Stimulated activated CD4-positive, alpha-beta T cell treated with anti-CD3 and anti-CD28 coated beads, Interleukin-12 subunit alpha, Interleukin-12 subunit beta, amount 100 ng/mL, for 48 hours (primary cell): ENCODE data around the gene PPP1R37.

ENCODE experiments used
- DNase-seq, 3 donors: peaks; one replicate each; pipeline ENCODE4 v3.0.0-alpha.2; 2020; ENCODE audit warnings: low read depth in 2 of 3, low spot score in 1 of 3

Gene PPP1R37

DNA sequence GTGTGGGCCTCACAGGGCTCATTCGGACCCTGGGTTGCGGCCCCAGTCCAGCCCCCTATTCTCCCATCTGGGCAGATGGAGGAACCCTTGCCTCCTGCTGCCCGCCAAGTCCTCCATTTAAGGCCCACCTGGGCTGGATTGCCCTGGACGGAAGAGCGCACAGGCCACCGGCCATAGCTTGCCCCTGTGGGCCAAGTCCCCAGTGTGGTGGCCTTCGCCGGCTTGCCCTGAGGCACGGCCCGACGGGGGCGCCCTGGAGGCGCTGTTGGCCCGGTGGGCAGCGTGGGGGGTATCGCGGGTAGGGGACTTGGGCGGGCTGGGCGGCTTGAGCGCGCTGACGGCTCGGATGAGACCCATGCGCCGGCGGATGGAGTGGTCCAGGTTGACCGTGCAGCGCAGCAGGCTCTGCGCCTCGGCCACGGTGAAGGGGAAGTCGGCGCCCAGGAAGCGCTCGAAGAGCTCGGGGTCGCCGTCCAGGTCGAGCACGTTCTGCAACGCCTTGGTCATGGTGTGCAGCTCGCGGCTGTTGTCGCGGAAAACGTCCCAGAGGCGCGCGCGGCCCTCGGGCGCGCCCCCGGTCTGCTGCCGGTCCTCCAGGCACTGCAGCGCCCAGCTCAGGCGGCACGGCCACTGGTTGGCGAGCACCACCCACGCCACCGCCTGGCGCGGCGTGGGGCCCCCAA, 59.0 kb downstream of the PPP1R37 start:
- no peak for DNase-seq

DNA sequence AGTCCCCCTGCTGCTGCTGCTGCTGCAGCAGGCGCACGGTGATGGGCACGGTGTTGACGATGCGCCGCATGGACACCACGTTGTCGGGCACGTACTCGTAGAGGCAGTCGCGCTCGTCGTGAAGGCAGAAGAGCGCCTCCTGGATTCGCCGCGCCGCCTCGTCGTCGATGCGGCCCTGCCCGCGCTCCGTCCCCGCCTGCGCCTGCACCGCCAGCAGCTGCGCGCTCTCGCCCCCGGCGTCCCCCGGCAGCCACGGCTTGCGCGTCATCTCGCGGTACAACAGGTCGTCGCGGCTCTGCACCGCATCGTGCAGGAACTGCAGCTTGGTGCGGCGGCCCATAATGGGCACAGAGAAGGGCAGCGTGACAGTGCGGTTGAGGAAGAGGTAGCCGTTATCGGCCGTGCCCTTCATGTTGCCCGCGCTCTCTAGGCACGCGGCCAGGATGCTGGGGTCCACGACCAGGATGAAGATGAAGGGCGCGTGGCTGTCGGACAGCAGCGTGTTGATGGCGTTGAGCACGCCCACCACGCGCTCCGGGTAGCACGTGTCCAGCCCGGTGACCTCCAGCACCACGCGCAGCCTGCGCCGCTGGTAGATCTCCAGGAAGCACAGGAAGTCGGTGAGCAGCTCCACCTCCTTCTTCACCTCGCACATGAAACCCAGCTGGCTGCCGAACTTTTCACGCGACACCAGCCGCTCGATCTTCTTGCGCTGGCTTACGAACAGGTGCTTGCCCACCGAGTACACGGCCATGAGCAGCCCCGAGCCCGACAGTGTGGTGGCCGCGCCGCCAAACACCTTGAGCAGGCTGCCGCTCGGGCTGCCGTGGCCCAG, 59.7 kb downstream of the PPP1R37 start:
- DNase-seq: peak in 2 of 3 donors; percentile 20 to 24

DNA sequence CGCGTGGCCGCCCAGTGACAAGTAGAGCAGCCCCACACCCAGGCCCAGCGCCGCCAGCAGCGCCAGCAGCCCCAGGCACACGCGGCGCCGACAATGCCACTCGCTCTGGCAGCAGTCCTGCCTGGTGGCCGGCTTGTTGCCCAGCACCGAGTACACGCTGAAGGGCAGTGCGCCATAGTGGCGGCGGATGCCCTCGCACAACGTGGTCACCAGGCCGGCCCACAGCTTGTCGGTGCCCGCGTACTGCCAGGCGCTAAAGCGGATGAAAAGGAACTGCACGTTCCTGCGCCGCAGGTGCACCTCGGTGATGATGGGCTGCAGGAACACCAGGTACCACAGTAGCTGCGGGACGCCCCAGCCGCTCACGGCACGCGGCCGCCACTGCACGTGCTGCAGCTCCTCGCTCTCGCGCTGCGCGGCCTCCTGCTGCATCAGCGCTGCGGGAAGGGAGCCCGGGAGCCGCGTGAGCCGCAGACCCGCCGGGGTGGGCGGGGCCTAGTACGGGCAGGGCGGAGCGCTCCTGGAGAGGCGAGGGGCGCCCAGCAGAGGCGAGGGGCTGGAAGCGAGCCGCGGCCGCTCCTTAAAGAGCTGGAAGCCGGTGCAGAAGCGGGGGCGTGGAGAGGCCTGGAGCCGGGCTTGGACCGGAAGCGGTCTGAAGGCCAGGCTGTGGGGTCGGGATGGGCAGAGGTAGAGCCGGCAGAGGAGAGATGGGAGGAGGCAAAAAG, 60.5 kb downstream of the PPP1R37 start:
- DNase-seq: no peak

DNA sequence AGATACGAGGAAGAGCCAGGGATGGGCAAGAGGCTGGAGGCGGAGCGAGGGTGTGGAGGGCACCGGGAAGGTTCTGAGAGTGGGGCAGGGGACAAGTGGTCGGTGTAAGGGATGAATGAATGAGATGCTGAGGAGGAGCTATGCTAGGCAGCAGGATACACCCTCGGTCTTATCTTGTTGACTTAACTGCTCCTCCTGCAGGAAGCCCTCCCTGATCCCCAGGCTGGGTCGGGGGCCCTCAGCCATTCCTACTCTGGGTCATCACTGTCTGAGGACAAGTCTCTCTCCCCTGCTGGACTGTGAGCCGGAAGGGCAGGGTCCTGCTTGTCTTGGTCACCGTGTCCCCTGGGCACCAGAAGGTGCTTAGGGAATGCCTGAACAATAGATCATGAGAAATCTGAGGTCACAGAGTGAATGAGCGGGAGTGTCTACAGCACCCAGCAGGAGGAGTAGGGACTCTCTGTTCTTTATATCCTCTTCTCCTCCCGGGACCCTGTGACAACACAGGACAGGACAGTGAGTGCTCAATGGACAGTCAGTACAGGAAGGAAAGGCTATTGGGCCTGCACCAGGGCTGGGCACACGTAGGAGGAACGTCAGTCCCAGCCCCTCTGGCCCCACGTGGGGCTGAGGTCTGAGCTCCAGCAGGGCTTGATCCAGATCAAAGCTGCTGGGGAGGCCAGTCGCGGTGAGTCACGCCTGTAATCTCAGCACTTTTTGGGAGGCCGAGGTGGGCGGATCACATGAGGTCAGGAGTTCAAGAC, 61.3 kb downstream of the PPP1R37 start:
- no peak for DNase-seq

DNA sequence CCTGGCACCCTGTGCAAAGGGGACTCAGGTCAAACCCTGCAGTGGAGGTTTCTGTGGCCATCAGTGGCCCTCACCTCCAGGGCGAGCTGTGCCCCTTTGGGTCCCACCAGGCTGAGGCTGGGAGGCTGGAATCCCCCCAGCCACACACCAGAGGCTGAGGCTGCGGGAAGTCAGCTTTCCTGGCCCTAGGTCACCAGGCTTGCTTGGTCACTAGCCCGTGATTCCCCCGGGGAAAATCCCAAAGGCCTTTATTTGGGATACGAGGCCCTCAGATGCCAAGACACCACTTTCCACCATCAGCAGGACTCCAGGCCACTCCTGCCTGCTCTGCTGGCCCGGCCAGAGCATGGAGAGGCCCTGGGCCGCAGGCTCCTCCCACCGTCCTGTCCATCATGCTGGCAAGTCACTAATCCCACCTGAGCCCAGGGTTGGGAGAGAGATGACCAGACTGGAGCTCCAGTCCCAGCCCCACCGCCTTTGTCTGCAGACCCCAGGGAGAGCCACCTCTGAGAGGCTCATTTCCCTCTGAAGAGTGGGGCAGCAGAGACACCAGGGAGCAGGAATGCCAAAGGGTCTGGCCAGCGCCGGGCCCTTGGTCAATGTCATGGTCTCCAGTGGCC, 63.1 kb downstream of the PPP1R37 start:
- DNase-seq: no peak

DNA sequence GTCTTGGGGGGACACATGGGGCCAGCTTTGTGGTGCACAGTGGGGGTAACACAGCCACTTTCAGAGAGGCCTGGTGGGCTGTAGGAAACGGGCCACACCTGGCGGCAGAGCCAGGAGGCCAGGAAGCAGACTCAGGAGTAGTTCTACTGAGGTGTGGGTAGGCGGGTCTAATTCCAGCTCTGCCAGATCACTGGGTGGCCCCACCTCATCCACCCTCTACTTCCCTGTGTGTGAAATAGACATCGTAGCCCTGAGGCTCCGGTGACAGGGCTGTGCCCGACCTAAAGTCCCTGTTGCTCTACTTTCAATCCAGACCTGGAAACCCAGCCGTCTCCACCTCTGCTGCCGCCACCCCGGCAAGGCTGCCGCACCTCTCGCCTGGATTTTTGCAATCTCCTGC, 63.8 kb downstream of the PPP1R37 start:
- no peak for DNase-seq

DNA sequence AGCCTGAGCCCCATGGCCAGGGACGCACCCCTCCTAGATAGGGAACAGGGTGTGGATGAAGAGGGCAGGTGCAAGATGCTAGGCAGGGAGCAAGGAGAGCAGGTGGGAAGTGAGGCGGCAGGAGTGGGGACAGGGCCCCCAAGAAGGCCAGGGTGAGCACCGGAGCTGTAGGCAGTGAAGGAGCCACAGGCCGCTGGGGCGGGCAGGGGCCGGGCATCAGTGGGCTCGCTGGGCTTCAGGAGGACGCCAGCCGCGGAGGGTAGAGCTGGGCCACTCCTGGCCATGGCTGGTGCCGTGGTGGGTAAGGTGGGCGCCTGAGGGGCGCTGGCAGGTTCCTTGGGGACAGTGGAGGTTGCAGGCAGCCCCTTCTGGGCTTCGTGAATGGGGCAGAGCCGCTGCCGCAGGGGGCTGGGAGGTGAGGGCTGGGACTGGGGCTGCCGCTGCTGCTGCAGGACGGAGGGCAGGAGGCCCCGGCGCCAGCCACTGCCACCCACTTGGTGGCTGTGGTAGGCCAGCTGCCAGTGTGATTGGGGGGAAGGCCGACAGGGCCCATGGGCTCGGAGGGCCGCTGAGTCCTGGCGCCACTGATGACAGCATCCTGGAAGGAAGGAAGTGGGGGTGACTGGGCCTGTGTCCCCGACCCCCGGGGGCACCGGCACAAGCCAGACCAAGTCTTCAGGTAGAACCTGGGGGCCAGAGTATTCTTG, 65.7 kb downstream of the PPP1R37 start:
- no peak for DNase-seq

DNA sequence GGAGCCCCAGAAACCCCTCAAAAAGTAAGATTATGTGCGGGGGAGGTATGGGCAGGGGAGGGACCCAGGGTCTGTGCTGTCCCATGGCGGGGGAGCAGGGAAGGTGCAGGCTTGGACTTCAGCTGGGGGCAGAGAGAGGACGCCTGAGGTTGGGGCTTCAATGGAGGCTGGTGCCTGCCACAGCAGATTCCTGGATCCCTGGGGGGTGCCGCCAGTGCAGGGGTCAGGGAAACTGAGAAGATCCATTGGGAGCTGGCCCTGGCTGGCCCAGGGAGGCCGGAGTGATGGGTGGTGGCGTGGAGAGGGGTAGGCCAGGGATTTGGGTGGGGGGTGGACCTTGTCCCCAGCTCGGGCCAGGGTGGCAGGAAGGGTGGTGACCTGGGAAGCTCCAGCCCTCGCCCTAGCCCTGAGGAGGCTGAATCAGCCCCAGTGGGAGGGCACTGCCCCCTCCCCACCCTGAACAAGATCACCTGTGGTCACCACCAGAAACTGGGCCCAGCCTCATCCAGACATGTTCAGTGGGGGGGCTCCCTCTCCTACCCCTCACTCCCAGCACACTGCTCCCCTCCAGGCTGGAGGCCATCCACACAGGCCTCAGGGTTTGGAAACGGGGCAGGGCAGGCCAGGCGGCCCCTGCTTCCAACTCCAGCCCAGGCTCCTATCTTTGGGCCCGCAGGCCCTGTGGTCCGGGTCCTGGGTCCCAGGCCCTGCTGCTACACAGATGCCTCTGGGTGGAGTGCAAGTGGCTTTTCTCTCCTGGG, 66.4 kb downstream of the PPP1R37 start:
- DNase-seq: no peak

DNA sequence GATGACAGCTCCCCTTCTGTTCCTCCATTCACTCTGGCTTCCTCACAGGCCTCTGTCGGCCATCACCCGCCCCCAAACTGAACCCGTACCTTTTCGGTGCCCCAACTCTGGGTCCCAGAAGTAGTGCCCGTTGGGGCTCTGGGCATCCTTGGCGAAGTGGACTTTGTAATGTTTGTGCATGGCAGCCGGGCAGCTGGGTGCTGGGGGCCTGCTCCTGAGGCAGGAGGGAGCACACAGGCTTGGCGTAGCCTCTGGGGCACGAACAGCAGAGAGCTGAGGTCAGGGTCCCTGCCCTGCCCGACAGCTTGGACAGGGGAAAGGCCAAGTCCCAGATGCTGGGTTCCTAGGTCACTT, 67.0 kb downstream of the PPP1R37 start:
- DNase-seq: no peak

DNA sequence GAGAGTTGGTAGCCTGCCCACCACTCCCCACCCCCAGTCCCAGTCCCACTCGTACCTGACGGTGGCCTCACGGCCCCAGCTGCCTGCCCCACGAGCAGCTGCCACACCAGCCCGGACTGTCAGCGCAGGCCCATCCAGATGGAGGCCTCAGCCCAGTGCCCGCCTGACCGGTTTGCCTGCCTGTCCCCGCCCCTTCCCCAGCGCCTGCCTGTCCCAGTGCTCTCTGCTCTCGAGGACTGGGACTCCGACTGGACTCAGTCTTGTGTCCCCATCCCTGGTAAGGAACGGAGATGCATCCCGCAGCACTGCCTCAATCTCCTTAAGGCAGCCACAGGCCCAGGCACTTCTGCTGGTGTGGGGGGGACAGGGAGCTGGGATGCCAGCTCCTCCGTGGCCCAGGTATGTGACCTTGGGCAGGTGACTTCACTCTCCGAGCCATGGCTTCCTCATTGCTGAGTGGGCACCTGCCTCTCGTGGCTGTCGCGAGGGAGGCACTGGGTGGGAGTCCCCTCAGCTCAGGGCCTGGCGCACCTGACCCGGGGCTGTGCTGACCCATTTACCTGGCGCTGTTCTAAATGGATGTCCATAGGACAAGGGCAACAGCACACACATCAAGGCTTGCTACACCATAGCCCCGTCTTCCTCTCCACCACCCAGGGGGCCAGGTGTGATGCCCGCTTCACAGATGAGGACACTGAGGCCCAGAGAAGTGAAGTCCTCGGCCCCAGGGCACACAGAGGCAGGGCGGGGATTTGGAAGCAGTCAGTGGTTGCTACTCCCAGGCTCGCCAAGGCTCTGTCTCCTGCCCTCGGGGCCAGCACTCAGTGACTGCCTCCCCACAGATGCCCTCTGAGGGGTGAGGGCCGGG, 68.1 kb downstream of the PPP1R37 start, which contains the start of gene NKPD1:
Gene NKPD1, minus strand, starts transcription at position 113 of the 868 bp plus-strand sequence. CDS start 832 bp downstream, outside the sequence.
- no peak for DNase-seq

DNA sequence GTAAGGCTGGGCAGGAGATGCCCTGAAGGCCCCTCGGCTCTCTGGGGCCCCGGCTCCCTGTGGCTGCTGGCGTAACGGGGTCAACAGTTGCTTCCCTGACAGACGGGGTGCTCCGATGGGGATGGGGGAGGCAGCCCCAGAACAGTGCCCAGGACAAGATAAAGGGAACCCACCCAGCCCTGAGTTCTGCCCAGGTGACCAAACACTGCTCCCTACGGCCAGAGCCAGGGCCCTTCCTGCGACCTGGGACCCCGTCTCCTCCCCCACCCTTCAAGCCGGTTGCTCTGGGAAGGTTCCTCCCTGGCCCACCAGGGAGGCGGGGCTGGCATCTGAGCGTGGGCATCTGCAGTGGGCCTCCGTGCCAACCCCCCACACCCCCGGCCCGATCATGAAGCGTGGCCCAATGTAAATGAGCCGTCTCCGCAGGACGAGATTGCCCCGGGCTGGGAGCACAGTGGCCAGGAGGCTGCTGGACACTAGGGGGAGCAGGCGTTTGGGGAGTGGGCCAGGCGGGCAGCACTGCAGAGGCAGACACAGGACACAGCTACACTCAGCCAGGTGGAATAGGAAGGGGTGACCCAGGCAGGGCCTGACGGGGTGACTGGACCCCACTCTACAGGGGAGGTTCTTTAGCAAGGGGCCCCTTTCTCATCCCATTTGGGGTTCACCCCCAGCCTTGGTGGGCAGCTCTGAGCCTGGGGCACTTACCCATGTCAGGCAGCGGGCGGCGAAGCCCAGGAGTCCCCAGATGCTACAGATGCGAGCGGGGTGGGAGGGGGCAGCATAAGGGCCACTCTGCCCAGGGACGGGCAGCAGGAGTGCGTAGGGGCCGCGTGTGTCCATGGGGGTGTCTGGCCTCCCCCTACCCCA, 69.0 kb downstream of the PPP1R37 start:
- no peak for DNase-seq

DNA sequence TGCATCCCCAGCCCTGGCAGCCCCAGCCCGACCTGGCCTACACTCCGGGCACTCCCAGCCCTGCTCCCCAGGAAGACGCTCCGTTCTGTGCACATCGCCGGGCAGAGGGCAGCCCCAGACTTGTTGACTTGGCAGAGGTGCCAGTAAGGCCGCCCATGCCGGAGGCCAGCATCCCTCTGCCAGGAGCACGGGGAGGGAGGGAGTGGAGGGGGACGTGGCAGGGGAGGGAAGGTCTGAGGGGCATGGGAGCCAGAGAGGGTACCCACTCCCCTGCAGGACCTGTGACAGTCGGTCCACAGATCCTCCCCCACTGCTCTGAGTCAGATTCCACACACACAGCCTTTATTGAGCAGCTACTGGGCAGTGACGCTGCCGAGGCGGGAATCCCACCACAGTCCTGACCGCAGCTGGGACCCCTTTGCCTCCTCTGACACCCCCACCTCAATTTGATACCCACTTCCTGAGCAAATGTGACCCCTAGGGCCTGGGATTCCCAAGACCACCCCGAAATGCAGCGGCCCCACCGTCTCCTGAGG, 69.7 kb downstream of the PPP1R37 start:
- DNase-seq: no peak

DNA sequence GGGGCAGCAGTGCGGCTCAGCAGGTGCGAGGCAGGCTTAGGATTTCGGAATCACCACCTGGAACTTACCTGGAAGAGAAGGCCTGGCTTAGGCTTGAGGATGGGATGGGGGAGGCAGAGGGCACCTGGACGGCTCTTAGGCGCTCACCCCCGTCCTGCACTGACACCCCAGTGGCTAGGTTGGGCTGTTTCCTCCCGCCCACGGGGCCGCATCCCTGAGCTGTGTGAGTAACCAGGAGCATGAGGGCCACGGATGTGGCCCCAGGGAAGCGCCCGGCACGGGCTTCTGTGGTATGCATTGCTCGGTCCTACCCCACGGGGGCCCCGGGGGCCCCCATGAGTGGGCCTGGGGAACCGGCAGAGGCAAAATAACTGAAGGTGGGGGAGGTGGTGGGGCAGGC, 70.2 kb downstream of the PPP1R37 start:
- no peak for DNase-seq

DNA sequence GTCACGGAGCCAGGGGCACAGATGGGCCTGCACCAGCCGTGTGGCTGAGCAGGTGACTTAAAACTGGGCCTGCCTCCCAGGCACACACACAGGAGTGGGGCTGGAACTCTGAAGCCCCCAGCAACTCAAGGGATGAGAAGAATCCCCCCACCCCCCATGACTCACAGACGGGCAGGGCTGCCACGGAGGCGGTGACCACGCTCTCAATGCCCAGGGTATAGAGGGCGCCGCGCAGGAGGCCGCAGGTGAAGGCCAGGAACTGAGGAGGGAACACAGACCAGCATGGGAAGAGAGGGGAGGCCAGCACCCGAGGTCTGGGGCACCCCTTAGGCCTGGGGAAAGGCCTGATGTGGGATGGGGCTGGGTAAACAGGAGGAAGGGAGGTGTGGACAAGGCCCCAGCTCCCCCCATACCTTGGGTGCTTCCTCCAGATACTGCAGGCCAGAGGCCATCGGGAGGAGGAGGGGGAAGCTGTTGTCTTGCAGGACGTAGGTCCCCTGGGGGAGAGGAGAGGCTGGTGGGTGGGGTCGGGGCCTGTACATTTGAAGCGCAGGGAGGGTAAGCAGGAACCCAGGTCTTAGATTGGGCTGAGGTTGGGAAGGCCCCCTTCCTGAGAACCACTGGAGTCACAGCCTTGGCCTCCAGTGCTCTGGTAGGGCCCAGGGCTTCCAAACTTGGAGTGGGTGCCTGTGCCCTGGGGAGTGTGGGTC, 70.9 kb downstream of the PPP1R37 start:
- no peak for DNase-seq

DNA sequence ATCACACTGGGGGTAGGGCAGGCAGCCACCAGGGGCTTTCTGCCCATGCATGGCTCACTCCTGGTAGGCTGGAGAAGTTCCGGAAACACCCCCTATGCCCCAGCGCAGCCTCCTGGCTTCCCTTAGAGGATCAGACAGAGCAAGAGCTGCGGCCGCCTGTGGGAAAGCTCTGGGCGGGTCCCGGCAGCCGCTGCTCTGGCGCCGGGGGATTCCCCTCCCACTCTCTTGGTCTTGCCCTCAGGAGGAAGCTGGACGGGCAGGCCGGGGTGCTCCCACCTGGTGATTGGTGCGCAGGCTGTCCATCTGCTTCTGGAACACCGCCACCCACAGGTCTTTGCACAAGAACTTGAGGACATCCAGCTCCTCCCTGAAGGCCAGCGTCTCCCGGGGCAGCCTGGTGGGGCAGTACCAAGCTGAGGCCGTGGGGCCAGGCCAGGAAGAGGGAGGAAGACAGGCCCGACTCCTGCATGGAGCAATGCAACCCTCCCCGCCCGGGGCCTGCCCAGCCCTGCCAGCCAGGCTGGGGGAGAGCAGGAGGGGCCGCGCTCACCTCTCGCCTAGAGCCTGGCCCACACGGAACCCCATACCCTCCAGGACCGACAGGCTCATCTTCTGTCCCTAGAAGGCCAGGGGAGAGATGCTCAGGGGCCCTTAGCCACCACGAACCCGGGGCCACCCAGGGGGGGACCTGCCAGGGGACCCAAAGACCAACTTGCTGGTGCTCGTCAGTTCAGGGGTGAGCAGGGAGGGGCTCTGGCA, 71.8 kb downstream of the PPP1R37 start:
- peak; percentile 21 to 68 (median 39) for DNase-seq

DNA sequence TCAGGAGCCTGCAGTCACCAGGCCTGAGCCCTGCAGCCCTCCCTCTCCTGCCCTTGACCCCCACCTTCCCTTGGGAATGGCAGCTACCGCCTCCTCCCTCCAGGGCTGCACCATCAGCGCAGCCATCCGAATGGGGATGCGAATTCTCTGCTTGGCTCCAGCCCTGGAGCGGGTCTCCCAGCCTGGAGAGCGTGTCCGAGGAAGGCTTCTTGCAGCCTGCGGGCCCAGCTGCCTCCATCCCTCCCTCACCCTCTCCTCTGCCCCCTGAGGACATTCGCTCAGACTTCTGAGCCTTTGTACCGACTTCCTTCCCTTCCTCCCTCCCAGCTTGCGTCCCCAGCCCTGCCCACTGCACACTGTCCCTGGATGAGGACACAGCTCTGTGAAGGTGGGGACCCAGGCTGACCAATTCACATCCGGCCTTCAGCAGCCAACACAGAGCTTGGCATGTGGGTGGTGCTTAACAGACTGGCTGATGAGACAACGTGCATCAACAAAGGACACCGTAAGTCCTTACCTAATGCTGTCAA, 73.8 kb downstream of the PPP1R37 start:
- no peak for DNase-seq
